HEK293 (cell line): ENCODE data around the gene ARHGAP15.

Experiments
- CTCF ChIP-seq: fragments of 450-650 bp; formaldehyde crosslinking; IDR thresholded peaks from 2 replicates; pipeline ENCODE4 v1.5.1; 2016; ENCODE audit warnings: missing biosample characterization, missing genetic modification characterization
- REST ChIP-seq: fragments of 450-650 bp; formaldehyde crosslinking; IDR thresholded peaks from 2 replicates; pipeline ENCODE4 v1.5.1; 2016; ENCODE audit warnings: missing biosample characterization, missing genetic modification characterization
- ZBTB26 ChIP-seq: fragments of 450-650 bp; formaldehyde crosslinking; optimal IDR thresholded peaks from 2 replicates; pipeline ENCODE3; 2016; ENCODE audit warnings: missing biosample characterization, mild to moderate bottlenecking, missing genetic modification characterization
- ZNF274 ChIP-seq, 2 experiments: fragments of 200-500 bp in 1 of 2; fragments of 450-650 bp in 1 of 2; sonication (Bioruptor generic) in 1 of 2; formaldehyde crosslinking in 1 of 2; IDR thresholded peaks; 2 replicates each; pipeline versions ENCODE4 v1.5.1 to v1.6.1; 2014 to 2016; ENCODE audit warnings: borderline replicate concordance in 1 of 2, inconsistent platforms in 1 of 2, low read length in 1 of 2, missing biosample characterization in 1 of 2, missing genetic modification characterization in 1 of 2

DNA sequence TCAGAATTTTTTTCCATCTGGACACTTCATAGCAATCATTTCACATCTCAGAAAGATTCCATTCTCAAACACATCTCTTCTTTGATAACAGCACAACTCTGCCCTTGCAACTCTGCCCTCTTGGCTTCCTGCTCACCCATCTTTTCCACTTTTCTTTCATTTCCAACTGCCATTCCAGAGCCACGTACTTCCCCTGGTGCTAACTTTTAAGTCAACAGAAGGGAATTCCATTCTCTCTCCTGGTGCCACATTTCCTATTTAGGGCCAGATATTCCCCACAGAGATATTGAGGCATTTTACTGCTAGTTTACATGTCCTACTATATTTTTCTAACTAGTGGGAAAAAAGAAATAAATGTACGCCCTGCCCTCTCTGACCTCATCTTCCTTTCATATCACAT is 590.2 kb downstream of the ARHGAP15 start:
- TF ChIP-seq CTCF (tag by site-specific recombination) (no peak), ZNF274 (IDR thresholded peaks at IDR 0.05; ENCODE audit: low read length) (no peak), ZNF274 (tag by site-specific recombination; IDR thresholded peaks at IDR 0.05; ENCODE audit: borderline replicate concordance) (no peak), REST (tag by site-specific recombination) (no peak), ZBTB26 (tag by site-specific recombination) (no peak)
